GM20431 (cell line): ENCODE measurements around the gene SEL1L3.

Experiments
- in situ Hi-C: fragments of 300-500 bp; cut with MseI, MboI; formaldehyde crosslinking; loops from one replicate; pipeline ENCODE4 v1.15.0; 2020; ENCODE audit warnings: low sequenced_read_pairs; ENCODE audit not compliant: unreplicated experiment

SEL1L3 gene

GRCh38 chr4:25823632-25824031 lies 39.2 kb downstream of the SEL1L3 start:
- in situ Hi-C loops: no loop called here

DNA sequence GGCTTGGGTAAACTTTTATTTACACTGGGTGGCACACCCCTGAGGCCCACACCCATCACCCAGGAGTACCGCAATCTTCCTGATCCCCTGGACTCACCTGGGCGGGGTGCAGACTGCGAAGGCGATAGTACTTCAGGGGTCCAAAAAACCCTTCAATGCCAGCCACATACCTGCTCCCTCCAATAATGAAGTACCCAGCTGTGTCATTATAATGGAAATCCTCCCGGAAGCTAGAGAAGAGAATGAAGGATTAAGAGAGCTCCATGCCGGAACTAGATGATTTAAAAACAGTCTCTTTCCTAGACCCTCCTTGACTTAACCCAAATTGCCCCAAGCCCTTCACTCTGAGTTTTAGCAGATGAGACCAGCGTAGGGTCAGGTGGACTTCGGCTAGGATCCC lies 40.9 kb downstream of the SEL1L3 start:
- in situ Hi-C loops: no loop called here

DNA sequence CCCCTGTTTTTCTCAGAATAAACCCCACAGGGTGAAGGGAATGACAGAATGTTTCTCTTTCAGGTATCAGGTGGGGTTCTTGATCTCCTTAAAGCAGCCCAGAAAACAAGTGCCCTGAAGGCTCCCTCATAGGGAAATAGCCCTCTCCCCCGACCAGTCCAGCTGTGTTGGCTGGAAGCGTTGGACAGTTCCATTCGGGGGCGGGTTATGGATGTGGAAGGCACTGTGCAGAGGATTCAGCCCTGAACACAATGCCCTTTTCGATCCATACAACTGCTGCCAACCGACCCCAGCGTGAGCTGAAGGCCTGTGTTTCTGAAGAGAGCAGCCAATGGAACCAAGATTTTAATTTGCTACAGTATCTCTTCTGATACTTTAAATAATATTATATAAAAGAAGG lies 41.5 kb downstream of the SEL1L3 start:
- in situ Hi-C loops: no loop called here

DNA sequence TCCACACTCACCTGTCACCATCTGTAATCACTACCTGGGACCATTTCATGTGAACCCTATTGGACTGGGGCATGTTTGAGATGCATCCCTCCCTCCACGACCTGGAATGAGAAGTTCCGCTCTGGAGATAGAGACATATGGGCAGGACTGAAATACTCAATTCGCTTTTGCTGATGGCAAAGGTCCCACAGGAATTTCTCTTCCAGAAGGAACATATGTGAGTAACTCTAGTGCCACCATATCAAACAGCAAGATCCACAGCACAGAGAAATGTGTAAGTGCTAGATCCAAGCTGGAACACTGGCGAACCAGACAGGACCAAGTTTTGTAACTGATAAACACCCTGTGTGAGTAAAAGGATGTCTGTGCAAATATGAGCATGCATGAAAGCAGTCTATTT lies 43.9 kb downstream of the SEL1L3 start:
- in situ Hi-C loops: no loop called here

GRCh38 chr4:25818371-25818871 lies 44.4 kb downstream of the SEL1L3 start:
- in situ Hi-C loops: no loop called here

DNA sequence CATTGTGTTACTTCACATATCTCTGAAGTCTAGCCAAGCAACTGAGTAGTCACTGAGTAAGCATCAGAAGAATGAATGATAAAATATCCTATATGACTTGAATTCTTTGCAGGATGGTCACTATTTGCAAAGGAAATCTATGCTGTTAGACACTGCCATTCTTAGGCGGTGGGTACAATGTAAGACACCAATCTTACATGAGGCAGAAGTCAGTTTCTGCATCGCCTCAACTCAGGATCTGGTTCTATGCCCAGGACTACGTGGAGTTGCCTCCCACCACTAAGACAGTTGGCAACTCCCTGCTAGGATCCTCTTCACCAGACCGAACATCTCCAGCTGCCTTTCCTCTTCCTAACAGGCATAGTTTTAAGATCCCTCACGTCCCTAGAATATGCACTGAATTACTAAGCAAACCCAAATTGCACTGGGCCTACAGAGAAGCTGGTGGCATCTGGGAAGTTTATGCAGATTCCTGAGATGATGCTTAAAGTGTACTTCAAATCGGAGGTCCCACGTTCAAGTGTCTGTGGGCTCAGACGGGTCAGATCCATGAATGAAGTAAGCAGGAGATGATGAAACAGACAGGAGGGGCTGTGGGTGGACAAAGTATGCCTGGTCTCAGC lies 45.6 kb downstream of the SEL1L3 start:
- in situ Hi-C loops: no loop called here

- in situ Hi-C loops: no loop called here
Observed at GRCh38 chr4:25816591-25817058, 46.2 kb downstream of the SEL1L3 start.

- in situ Hi-C loops: no loop called here
Observed at GRCh38 chr4:25815586-25815985, 47.2 kb downstream of the SEL1L3 start.

DNA sequence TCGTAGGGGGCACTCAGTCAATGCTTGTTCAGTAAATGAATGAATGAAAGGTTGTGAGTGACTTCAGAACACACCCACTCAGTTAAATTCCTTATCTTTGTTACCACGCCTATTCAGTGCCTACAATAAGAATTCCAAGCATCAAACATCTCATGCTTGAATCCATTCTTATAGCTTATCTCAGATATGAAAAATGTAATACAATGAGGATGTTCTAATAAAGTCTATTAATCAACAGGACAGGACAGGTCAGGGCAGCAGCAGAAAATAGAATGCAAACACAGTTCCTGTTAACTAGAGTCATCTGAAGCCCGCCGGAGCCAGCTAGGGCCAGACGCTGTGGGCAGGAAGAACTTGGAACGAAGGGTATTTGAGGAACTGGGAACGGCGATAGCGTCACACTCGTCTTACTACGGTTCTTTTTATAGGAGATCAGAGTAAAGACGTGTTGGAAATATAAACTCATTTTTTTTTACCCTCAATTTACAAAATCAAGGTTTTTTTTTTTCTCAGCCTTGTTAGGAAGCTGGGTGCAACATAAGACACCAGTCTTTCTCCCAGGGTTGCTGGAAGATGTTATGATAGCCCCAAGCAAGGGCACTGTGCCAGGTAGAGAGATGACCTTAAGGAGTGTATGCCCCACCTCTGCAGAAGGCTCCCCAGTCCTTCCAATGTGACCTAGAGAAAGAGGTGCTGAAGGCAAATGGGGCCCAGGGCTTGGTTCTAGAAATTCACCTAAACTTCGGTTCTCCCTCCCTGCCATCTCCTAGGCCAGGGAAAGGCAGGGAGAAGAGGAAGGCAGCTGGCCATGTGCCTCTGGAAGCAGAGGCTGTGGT lies 48.3 kb downstream of the SEL1L3 start:
- in situ Hi-C loops: no loop called here

DNA sequence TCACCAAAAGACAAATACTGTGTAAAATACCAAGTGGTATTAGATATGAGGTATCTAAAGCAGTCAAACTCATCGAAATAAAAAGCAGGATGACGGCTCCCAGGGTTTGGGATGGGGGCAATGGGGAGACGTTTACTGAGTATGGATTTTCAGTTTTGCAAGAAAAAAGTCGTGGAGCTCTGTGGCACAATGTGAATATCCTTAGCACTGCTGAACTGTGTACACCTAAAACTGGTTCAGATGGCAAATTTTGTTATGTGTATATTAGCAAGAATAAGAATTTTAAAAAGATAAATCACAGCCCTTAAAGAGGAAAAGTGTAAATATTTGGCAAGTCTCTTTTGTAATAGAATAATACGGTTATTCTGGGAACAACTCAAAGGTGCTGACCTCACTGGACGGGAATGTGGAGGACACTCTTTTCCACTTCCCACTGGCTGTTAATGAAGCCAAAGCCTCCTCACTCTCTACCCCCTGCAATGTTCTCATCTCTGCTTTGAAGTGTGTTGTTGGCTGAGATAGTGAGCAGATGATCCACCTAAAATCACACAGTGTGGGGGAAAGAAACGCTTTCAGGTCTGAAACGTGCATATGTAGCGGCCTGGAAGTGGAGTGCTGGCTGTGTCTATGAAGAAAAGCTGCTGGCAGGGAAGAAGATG lies 49.2 kb downstream of the SEL1L3 start:
- in situ Hi-C loops: no loop called here

- in situ Hi-C loops: no loop called here
Observed at GRCh38 chr4:25811841-25812240, 50.9 kb downstream of the SEL1L3 start.

DNA sequence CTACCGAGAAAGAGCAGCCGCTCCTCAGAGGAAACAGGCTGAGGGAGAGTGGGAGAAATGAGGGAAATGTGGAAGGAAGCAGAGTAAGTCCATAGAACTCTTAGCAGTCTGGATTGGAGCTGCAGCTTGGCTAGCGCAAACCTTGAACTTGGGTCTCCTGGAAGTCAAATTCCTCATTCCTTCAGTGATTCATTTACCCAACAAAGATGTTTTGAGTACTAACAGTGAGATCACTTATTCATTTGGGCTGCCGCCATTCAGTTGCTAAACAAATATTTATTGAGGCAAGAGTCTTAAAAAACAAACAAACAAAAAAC lies 51.5 kb downstream of the SEL1L3 start:
- in situ Hi-C loops: no loop called here

- in situ Hi-C loops: no loop called here
Observed at GRCh38 chr4:25810461-25811373, 52.1 kb downstream of the SEL1L3 start.

GRCh38 chr4:25809996-25810395 lies 52.8 kb downstream of the SEL1L3 start:
- in situ Hi-C loops: no loop called here

- in situ Hi-C loops: no loop called here
Observed at GRCh38 chr4:25807102-25807728, 55.6 kb downstream of the SEL1L3 start.

DNA sequence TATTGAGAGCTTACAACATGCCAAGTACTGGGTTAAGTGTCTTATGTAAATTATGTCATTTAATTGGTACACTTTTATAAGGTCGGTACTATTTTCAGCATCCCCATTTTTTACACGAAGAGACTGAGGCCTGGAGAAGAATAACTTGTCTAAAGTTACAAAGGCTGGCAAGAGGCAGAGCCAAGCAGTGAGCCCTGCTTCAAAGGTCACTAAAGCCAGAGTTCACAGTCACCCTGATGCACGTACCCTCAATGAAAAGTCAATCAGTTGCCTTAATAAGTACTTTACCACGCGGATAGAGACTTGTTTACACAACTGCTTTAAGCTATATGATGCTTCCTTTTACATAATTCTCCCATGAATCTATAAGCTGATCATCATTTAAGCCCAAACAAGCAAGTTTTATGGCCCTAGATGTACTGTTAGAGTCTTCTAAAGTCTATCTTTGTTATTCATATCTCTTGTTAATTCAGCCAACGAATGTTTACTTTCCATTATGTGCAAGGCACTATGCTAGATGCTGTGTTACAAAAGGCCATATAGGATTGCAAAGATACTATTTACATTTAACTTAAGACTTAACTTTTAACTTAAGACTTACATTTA lies 57.4 kb downstream of the SEL1L3 start:
- in situ Hi-C loops: no loop called here

DNA sequence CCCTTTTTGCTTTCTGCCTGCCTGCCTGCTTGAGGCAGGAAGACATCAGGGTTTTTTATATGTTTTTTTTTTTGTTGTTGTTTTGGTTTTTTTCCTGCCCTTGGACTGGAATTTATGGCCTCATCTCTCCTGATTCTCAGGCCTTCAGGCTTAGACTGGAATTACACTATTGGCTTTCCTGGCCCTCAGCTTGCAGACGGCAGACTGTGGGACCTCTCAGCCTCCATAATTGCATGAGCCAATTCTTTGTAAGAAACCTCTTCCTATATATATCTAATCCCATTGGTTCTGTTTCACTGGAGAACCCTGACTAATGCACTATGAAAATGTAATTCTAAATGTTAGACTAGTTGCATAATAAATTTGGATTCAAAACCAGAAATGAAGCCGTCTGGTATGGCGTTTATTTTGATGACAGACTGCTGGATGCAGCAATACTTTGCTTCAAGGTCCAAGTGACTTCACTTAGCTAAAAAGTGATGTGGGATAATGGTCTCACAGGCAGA lies 59.0 kb downstream of the SEL1L3 start:
- in situ Hi-C loops: no loop called here

- in situ Hi-C loops: no loop called here
Observed at GRCh38 chr4:25801594-25801993, 61.2 kb downstream of the SEL1L3 start.

DNA sequence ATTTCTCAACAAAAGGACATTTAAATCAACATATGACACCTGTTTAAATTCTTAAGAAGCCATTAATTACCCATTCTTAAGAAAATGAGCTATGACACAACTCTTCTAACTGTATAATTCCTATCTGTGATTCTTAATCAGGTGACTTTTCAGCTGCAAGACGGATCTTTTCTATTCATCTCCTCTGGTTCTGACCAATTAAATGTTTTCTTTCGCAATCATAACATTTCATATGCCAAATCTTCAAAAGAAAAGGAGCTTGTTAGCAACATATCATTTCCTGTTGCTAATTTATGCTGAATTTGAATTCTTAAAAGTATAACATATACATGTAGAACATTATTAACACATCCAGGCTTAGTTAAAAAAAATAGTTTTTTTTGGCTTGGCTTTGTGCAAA lies 62.5 kb downstream of the SEL1L3 start:
- in situ Hi-C loops: no loop called here
